MCF 10A (cell line): Measurements from ENCODE around the gene LPO. TPM values are rescaled to one million over a fixed set of nuclear protein-coding genes. Genes with fewer than 3 reads are reported as not detected.
A peak's percentile ranks its signal among the peaks of the same experiment; 100 is the strongest.

ENCODE experiments used
- BruUV-seq: library from RNA; stranded (reverse); fragments of 400-500 nt; replicated peaks from 2 replicates; lab custom pipeline; 2021; lab: Mats Ljungman, UMichigan
- CTCF ChIA-PET: fragments of 300-600 bp; sonication (Branson Sonifier 250); formaldehyde crosslinking; extraction: SDS; loops from one replicate; lab custom pipeline; 2021; ENCODE audit warnings: antibody characterized with exemption, inconsistent platforms; lab: Yijun Ruan, JAX
- POLR2A ChIA-PET: fragments of 300-600, 350-650 bp; sonication (Branson Sonifier 250); formaldehyde crosslinking; extraction: SDS; loops from one replicate; lab custom pipeline; 2020; ENCODE audit warnings: antibody characterized with exemption, inconsistent platforms; lab: Yijun Ruan, JAX
- DNase-seq: peaks from one replicate; pipeline ENCODE4 v3.0.0-alpha.2; 2018; ENCODE audit not compliant: unreplicated experiment
- H3K27ac Mint-ChIP-seq: one replicate; pipeline ENCODE4 v1.8.0; 2022; ENCODE audit warnings: mild to moderate bottlenecking, low read depth, mixed read lengths; ENCODE audit not compliant: unreplicated experiment
- H3K27me3 Mint-ChIP-seq: one replicate; pipeline ENCODE4 v1.8.0; 2022; ENCODE audit warnings: mixed read lengths; ENCODE audit not compliant: insufficient read depth, unreplicated experiment
- H3K36me3 Mint-ChIP-seq: one replicate; pipeline ENCODE4 v1.8.0; 2022; ENCODE audit warnings: mild to moderate bottlenecking, moderate library complexity, mixed read lengths; ENCODE audit not compliant: insufficient read depth, unreplicated experiment
- H3K4me1 Mint-ChIP-seq: one replicate; pipeline ENCODE4 v1.8.0; 2022; ENCODE audit warnings: mixed read lengths; ENCODE audit not compliant: insufficient read depth, unreplicated experiment
- H3K4me3 Mint-ChIP-seq: one replicate; pipeline ENCODE4 v1.8.0; 2022; ENCODE audit warnings: mild to moderate bottlenecking, moderate library complexity, mixed read lengths; ENCODE audit not compliant: unreplicated experiment
- H3K9me3 Mint-ChIP-seq: one replicate; pipeline ENCODE4 v1.8.0; 2022; ENCODE audit warnings: mixed read lengths; ENCODE audit not compliant: unreplicated experiment
- CTCF ChIP-seq: fragments of 200-600 bp; IDR thresholded peaks from one replicate; pipeline ENCODE4 v1.8.0; 2022; ENCODE audit warnings: antibody characterized with exemption, mild to moderate bottlenecking; ENCODE audit not compliant: unreplicated experiment
- intact Hi-C: fragments of 100-400 bp; cut with micrococcal nuclease; formaldehyde crosslinking; loops from 2 replicates; pipeline ENCODE4 v1.14.1; 2022
- total RNA-seq: library from RNA; stranded (reverse); gene quantifications from 2 replicates; pipeline ENCODE4 v1.2.3, GENCODE V29; 2022

LPO gene
- total RNA-seq, 1 experiment from 2014 or later: not detected

GRCh38 chr17:58239987-58240386 is 1.6 kb downstream of the LPO start:
- Mint-ChIP-seq H3K4me3 (no peak overlapping the region), H3K36me3 (no peaks in the 10 kb centered on the region), H3K4me1 (no peaks in the 10 kb centered on the region), H3K9me3 (no peaks in the 10 kb centered on the region), H3K27me3 (peaks cover 98% of the 10 kb centered on the region), H3K27ac (no peak overlapping the region)
- DNase-seq: no peak
- ChIA-PET POLR2A (no interaction called here), CTCF (no interaction called here)
- BruUV-seq: no TSS peak
- TF ChIP-seq CTCF: no peak
- intact Hi-C loops: no loop called here

- Mint-ChIP-seq H3K9me3 (no peaks in the 10 kb centered on the region), H3K27ac (no peak overlapping the region), H3K27me3 (peaks cover 90% of the 10 kb centered on the region), H3K4me1 (no peaks in the 10 kb centered on the region), H3K4me3 (no peak overlapping the region), H3K36me3 (no peaks in the 10 kb centered on the region)
- no peak for TF ChIP-seq CTCF
- ChIA-PET POLR2A (no interaction called here), CTCF (interaction anchor here (0.6 kb wide), 1 partner anchor 921 kb away, joined by 3 read pairs; no protein-coding TSS in a partner anchor)
- intact Hi-C loops: no loop called here
- BruUV-seq: no TSS peak
- DNase-seq: peak; percentile 21
Measured at GRCh38 chr17:58242171-58242784, 3.9 kb downstream of the LPO start.

GRCh38 chr17:58244963-58245362 is 6.6 kb downstream of the LPO start:
- Mint-ChIP-seq H3K9me3 (no peaks in the 10 kb centered on the region), H3K27ac (no peak overlapping the region), H3K36me3 (no peaks in the 10 kb centered on the region), H3K4me1 (no peaks in the 10 kb centered on the region), H3K4me3 (no peak overlapping the region), H3K27me3 (peaks cover 65% of the 10 kb centered on the region)
- DNase-seq: no peak
- POLR2A ChIA-PET: no interaction called here
- BruUV-seq: no TSS peak
- no peak for TF ChIP-seq CTCF
- CTCF ChIA-PET: no interaction called here
- intact Hi-C loops: no loop called here

- Mint-ChIP-seq H3K4me1 (no peaks in the 10 kb centered on the region), H3K9me3 (no peaks in the 10 kb centered on the region), H3K36me3 (no peaks in the 10 kb centered on the region), H3K27me3 (peaks cover 63% of the 10 kb centered on the region), H3K27ac (no peak overlapping the region), H3K4me3 (no peak overlapping the region)
- no peak for DNase-seq
- POLR2A ChIA-PET: no interaction called here
- no peak for TF ChIP-seq CTCF
- no TSS peak for BruUV-seq
- intact Hi-C loops: no loop called here
- CTCF ChIA-PET: no interaction called here
Measured at GRCh38 chr17:58245428-58246103, 7.2 kb downstream of the LPO start.
